ENCODE data around the gene TMC6.
"Not testable (repeated sequence)": the region's sequence is repeated elsewhere in the genome, so short reads cannot be mapped to it uniquely, and the experiment has no call there.

TMC6 gene

GRCh38 chr17:78082988-78083387 lies 45.6 kb downstream of the TMC6 start:
- no peak for DNase-seq (ENCODE audit: extremely low read depth, insufficient read length)
- no peak overlapping the region for H3K4me3 ChIP-seq (replicated peaks; ENCODE audit: low read depth, low read length)
- no peaks in the 10 kb centered on the region for H3K27me3 ChIP-seq (replicated peaks; ENCODE audit: control insufficient read depth, insufficient read depth, low read length)
- TF ChIP-seq CTCF (IDR thresholded peaks at IDR 0.05; ENCODE audit: insufficient read depth, low read length, poor library complexity, severe bottlenecking), result no peak
- H3K36me3 ChIP-seq (ENCODE audit: control insufficient read depth, insufficient read depth, low read length), result peaks cover 2% of the 10 kb centered on the region

- H3K27me3 ChIP-seq (replicated peaks; ENCODE audit: control insufficient read depth, insufficient read depth, low read length); H3K36me3 ChIP-seq (ENCODE audit: control insufficient read depth, insufficient read depth, low read length); DNase-seq (ENCODE audit: extremely low read depth, insufficient read length); H3K4me3 ChIP-seq (replicated peaks; ENCODE audit: low read depth, low read length): not testable (repeated sequence)
Measured at GRCh38 chr17:78082355-78082872, 46.1 kb downstream of the TMC6 start.

- Histone ChIP-seq H3K4me3 (replicated peaks; ENCODE audit: low read depth, low read length) (no peak overlapping the region), H3K36me3 (ENCODE audit: control insufficient read depth, insufficient read depth, low read length) (no peaks in the 10 kb centered on the region), H3K27me3 (replicated peaks; ENCODE audit: control insufficient read depth, insufficient read depth, low read length) (no peaks in the 10 kb centered on the region)
- no peak for TF ChIP-seq CTCF (IDR thresholded peaks at IDR 0.05; ENCODE audit: insufficient read depth, low read length, poor library complexity, severe bottlenecking)
- no peak for DNase-seq (ENCODE audit: extremely low read depth, insufficient read length)
Measured at GRCh38 chr17:78081551-78081950, 47.0 kb downstream of the TMC6 start.

GRCh38 chr17:78079253-78079652 lies 49.3 kb downstream of the TMC6 start:
- H3K4me3 ChIP-seq (replicated peaks; ENCODE audit: low read depth, low read length), result no peak overlapping the region
- no peak for TF ChIP-seq CTCF (IDR thresholded peaks at IDR 0.05; ENCODE audit: insufficient read depth, low read length, poor library complexity, severe bottlenecking)
- peaks cover 3% of the 10 kb centered on the region for H3K36me3 ChIP-seq (ENCODE audit: control insufficient read depth, insufficient read depth, low read length)
- H3K27me3 ChIP-seq (replicated peaks; ENCODE audit: control insufficient read depth, insufficient read depth, low read length), result no peaks in the 10 kb centered on the region
- DNase-seq (ENCODE audit: extremely low read depth, insufficient read length), result no peak

GRCh38 chr17:78075545-78075944 lies 53.0 kb downstream of the TMC6 start:
- no peak for TF ChIP-seq CTCF (IDR thresholded peaks at IDR 0.05; ENCODE audit: insufficient read depth, low read length, poor library complexity, severe bottlenecking)
- H3K36me3 ChIP-seq (ENCODE audit: control insufficient read depth, insufficient read depth, low read length), result peaks cover 7% of the 10 kb centered on the region
- H3K4me3 ChIP-seq (replicated peaks; ENCODE audit: low read depth, low read length), result no peak overlapping the region
- no peak for DNase-seq (ENCODE audit: extremely low read depth, insufficient read length)
- no peaks in the 10 kb centered on the region for H3K27me3 ChIP-seq (replicated peaks; ENCODE audit: control insufficient read depth, insufficient read depth, low read length)

- TF ChIP-seq CTCF (IDR thresholded peaks at IDR 0.05; ENCODE audit: insufficient read depth, low read length, poor library complexity, severe bottlenecking), result no peak
- H3K27me3 ChIP-seq (replicated peaks; ENCODE audit: control insufficient read depth, insufficient read depth, low read length), result no peaks in the 10 kb centered on the region
- H3K36me3 ChIP-seq (ENCODE audit: control insufficient read depth, insufficient read depth, low read length), result peaks cover 7% of the 10 kb centered on the region
- DNase-seq (ENCODE audit: extremely low read depth, insufficient read length), result no peak
- H3K4me3 ChIP-seq (replicated peaks; ENCODE audit: low read depth, low read length), result no peak overlapping the region
Measured at GRCh38 chr17:78075011-78075410, 53.5 kb downstream of the TMC6 start.
